Adipocyte (in vitro differentiated cells): Measurements from ENCODE around the gene PAEP.
"Not testable (repeated sequence)": the region's sequence is repeated elsewhere in the genome, so short reads cannot be mapped to it uniquely, and the experiment has no call there.

ENCODE experiments used
- DNase-seq: peaks from one replicate; pipeline ENCODE4 v3.0.0-alpha.2; 2015; ENCODE audit warnings: low read depth
- H3K27me3 ChIP-seq: replicated peaks from 2 replicates; pipeline ENCODE4 v1.7.0; 2013; ENCODE audit warnings: mild to moderate bottlenecking, low read length, moderate library complexity; ENCODE audit not compliant: control insufficient read depth, insufficient read depth
- H3K36me3 ChIP-seq: 2 replicates; pipeline ENCODE4 v1.7.0; 2013; ENCODE audit warnings: low read length, mild to moderate bottlenecking, moderate library complexity; ENCODE audit not compliant: control insufficient read depth, insufficient read depth, severe bottlenecking
- H3K4me1 ChIP-seq: 2 replicates; pipeline ENCODE4 v1.7.0; 2013; ENCODE audit warnings: mild to moderate bottlenecking, low read length, moderate library complexity; ENCODE audit not compliant: control insufficient read depth, insufficient read depth
- H3K4me3 ChIP-seq: 2 replicates; pipeline ENCODE4 v1.7.0; 2013; ENCODE audit warnings: mild to moderate bottlenecking, low read length, moderate library complexity
- H3K9ac ChIP-seq: 2 replicates; pipeline ENCODE4 v1.7.0; 2013; ENCODE audit warnings: mild to moderate bottlenecking, low read length, moderate library complexity
- H3K9me3 ChIP-seq: 2 replicates; pipeline ENCODE4 v1.7.0; 2013; ENCODE audit warnings: mild to moderate bottlenecking, low read length, moderate library complexity; ENCODE audit not compliant: control insufficient read depth

The PAEP gene

GRCh38 chr9:135561391-135562234 is at the start of gene PAEP:
Gene PAEP, plus strand, starts transcription at chr9:135561756.
- no peaks in the 10 kb centered on the region for H3K4me1 ChIP-seq
- H3K27me3 ChIP-seq = peaks cover 25% of the 10 kb centered on the region
- no peak for DNase-seq
- no peak within 1 kb of the TSS for H3K4me3 ChIP-seq
- no peaks in the 10 kb centered on the region for H3K9me3 ChIP-seq
- H3K36me3 ChIP-seq = no peaks in the 10 kb centered on the region
- no peak within 1 kb of the TSS for H3K9ac ChIP-seq

- Histone ChIP-seq H3K27me3 (peaks cover 3% of the 10 kb centered on the region), H3K9ac (no peak overlapping the region), H3K9me3 (peaks cover 7% of the 10 kb centered on the region), H3K36me3 (no peaks in the 10 kb centered on the region), H3K4me1 (peaks cover 4% of the 10 kb centered on the region), H3K4me3 (no peak overlapping the region)
- no peak for DNase-seq
These were observed 49.3 kb upstream of the PAEP start for GRCh38 chr9:135512241-135512603.

- peaks cover 7% of the 10 kb centered on the region for H3K9me3 ChIP-seq
- no peak overlapping the region for H3K4me3 ChIP-seq
- peaks cover 4% of the 10 kb centered on the region for H3K4me1 ChIP-seq
- H3K9ac ChIP-seq = no peak overlapping the region
- peaks cover 7% of the 10 kb centered on the region for H3K27me3 ChIP-seq
- H3K36me3 ChIP-seq = no peaks in the 10 kb centered on the region
- DNase-seq = no peak
These were observed 48.7 kb upstream of the PAEP start for GRCh38 chr9:135512904-135513303.

GRCh38 chr9:135513351-135513846 is 48.2 kb upstream of the PAEP start:
- H3K9me3 ChIP-seq = peaks cover 7% of the 10 kb centered on the region
- no peak for DNase-seq

GRCh38 chr9:135513906-135514305 is 47.6 kb upstream of the PAEP start:
- not testable (repeated sequence) for H3K4me3 ChIP-seq, H3K36me3 ChIP-seq, H3K9me3 ChIP-seq, DNase-seq, H3K4me1 ChIP-seq, H3K9ac ChIP-seq
- H3K27me3 ChIP-seq = peaks cover 14% of the 10 kb centered on the region

More at GRCh38 chr9:135513351-135513846, 48.2 kb upstream of the PAEP start:
- no peak overlapping the region for H3K9ac ChIP-seq
- H3K27me3 ChIP-seq = peaks cover 11% of the 10 kb centered on the region
- H3K4me3 ChIP-seq = no peak overlapping the region
- peaks cover 4% of the 10 kb centered on the region for H3K4me1 ChIP-seq
- H3K36me3 ChIP-seq = no peaks in the 10 kb centered on the region

GRCh38 chr9:135514342-135515082 is 47.0 kb upstream of the PAEP start:
- Histone ChIP-seq H3K9me3 (peaks cover 2% of the 10 kb centered on the region), H3K4me1 (peaks cover 4% of the 10 kb centered on the region), H3K9ac (no peak overlapping the region), H3K4me3 (no peak overlapping the region), H3K36me3 (no peaks in the 10 kb centered on the region), H3K27me3 (peaks cover 17% of the 10 kb centered on the region)
- DNase-seq = no peak

- Histone ChIP-seq H3K4me1 (peaks cover 4% of the 10 kb centered on the region), H3K36me3 (no peaks in the 10 kb centered on the region), H3K27me3 (peaks cover 20% of the 10 kb centered on the region), H3K9ac (no peak overlapping the region), H3K9me3 (no peaks in the 10 kb centered on the region), H3K4me3 (no peak overlapping the region)
- no peak for DNase-seq
These were observed 46.2 kb upstream of the PAEP start for GRCh38 chr9:135515083-135515951.

GRCh38 chr9:135516132-135516860 is 45.3 kb upstream of the PAEP start:
- H3K36me3 ChIP-seq = no peaks in the 10 kb centered on the region
- peaks cover 20% of the 10 kb centered on the region for H3K27me3 ChIP-seq
- no peak overlapping the region for H3K9ac ChIP-seq
- H3K4me3 ChIP-seq = no peak overlapping the region
- H3K4me1 ChIP-seq = peaks cover 4% of the 10 kb centered on the region
- no peaks in the 10 kb centered on the region for H3K9me3 ChIP-seq
- no peak for DNase-seq

GRCh38 chr9:135517407-135517822 is 44.1 kb upstream of the PAEP start:
- H3K36me3 ChIP-seq = no peaks in the 10 kb centered on the region
- no peaks in the 10 kb centered on the region for H3K4me1 ChIP-seq
- no peak for DNase-seq

GRCh38 chr9:135519179-135519971 is 42.2 kb upstream of the PAEP start:
- Histone ChIP-seq H3K4me3 (no peak overlapping the region), H3K9me3 (no peaks in the 10 kb centered on the region), H3K4me1 (peaks cover 4% of the 10 kb centered on the region), H3K9ac (no peak overlapping the region), H3K36me3 (no peaks in the 10 kb centered on the region), H3K27me3 (peaks cover 34% of the 10 kb centered on the region)
- DNase-seq = no peak

More at GRCh38 chr9:135517407-135517822, 44.1 kb upstream of the PAEP start:
- no peak overlapping the region for H3K9ac ChIP-seq
- no peak overlapping the region for H3K4me3 ChIP-seq
- H3K9me3 ChIP-seq = no peaks in the 10 kb centered on the region
- H3K27me3 ChIP-seq = peaks cover 21% of the 10 kb centered on the region
